Dendritic cell treated with granulocyte-macrophage colony-stimulating factor and Interleukin-4, amounts not matched to agents 40 ng/mL and 50 ng/mL, for 4 days (primary cell): ENCODE measurements around the gene WIPF3.

Source experiments
- H3K27ac Mint-ChIP-seq: one replicate; pipeline ENCODE4 v1.8.0; 2022; ENCODE audit warnings: mild to moderate bottlenecking, mixed read lengths
- H3K27me3 Mint-ChIP-seq: one replicate; pipeline ENCODE4 v1.8.0; 2022; ENCODE audit warnings: mild to moderate bottlenecking, mixed read lengths
- H3K36me3 Mint-ChIP-seq: one replicate; pipeline ENCODE4 v1.8.0; 2022; ENCODE audit warnings: low read depth, mixed read lengths
- H3K4me1 Mint-ChIP-seq: one replicate; pipeline ENCODE4 v1.8.0; 2022; ENCODE audit warnings: low read depth, mixed read lengths
- H3K4me3 Mint-ChIP-seq: one replicate; pipeline ENCODE4 v1.8.0; 2022; ENCODE audit warnings: mild to moderate bottlenecking, moderate library complexity, mixed read lengths
- H3K9me3 Mint-ChIP-seq: one replicate; pipeline ENCODE4 v1.8.0; 2022; ENCODE audit warnings: mixed read lengths
- intact Hi-C: fragments of 100-400 bp; cut with micrococcal nuclease; formaldehyde crosslinking; loops from one replicate; pipeline ENCODE4 v1.15.0; 2022

Gene WIPF3

DNA sequence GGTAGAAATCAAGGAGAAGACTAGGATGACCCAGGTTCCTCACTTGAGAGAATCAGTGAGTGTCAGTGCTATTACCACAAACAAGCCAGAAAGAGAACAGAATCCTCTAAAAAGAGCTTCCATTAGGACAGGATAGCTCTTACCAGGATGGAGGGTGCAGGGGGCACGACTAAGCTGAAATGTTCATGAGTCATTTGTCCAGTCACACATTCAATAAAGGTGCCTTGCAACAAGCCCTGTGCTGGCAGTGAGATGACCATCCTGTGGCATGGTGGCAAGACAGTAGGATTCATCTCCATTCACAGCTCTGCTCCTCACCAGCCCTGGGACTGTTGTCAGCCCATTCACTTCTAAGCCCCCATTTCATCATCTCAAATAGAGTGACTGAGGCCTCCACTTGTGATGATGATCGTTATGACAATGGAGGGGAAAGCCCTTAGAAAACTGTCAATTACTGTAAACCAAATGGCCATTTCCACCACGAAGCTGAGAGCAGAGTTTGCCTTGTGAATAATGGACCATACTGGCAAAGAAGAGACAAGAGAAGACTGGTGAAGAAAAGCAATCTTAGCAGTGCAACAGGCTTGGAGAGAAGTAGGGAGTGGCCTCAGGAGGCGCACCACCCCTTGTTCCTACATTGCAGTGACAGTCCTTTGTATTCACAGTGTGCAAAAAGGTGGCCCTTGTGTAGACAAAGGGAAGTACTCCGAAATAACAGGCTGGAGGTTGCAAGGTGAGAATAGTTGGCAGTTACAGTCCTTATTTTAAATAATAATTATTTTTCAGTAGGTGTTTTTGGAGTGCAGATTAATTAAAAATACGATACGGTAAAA is 9.0 kb upstream of the WIPF3 start:
- peaks cover 8% of the 10 kb centered on the region for H3K4me1 Mint-ChIP-seq
- intact Hi-C loops = no loop called here

DNA sequence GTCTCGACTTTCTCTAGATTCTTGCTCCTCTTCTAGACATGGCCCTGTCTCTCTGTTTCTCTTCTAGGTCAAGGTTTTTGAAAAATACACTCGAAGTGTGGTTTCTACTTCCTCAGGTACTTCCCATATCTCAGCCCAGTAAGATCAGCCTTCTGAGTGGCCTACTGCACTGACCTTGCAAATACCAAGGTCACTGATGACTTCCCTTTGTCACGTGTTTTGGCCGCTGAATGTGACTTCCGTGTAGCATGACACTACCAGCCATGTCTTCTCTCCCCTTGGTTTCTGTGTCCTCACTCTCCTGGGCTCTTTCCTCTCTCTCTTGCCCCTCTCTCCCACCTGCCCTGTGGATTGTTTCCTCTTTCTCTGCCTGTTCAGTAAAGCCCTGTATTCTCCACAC is 7.9 kb upstream of the WIPF3 start:
- Mint-ChIP-seq H3K4me3 (no peak overlapping the region), H3K9me3 (peaks cover 5% of the 10 kb centered on the region), H3K4me1 (peaks cover 8% of the 10 kb centered on the region), H3K36me3 (no peaks in the 10 kb centered on the region), H3K27ac (no peak overlapping the region), H3K27me3 (peaks cover 29% of the 10 kb centered on the region)
- intact Hi-C loops = no loop called here

More for the DNA sequence above, 9.0 kb upstream of the WIPF3 start:
- no peak overlapping the region for H3K27ac Mint-ChIP-seq
- H3K27me3 Mint-ChIP-seq = peaks cover 19% of the 10 kb centered on the region
- H3K36me3 Mint-ChIP-seq = no peaks in the 10 kb centered on the region
- no peak overlapping the region for H3K4me3 Mint-ChIP-seq
- peaks cover 5% of the 10 kb centered on the region for H3K9me3 Mint-ChIP-seq

- intact Hi-C loops = no loop called here
- Mint-ChIP-seq H3K4me3 (no peak overlapping the region), H3K4me1 (peaks cover 9% of the 10 kb centered on the region), H3K9me3 (peaks cover 5% of the 10 kb centered on the region), H3K36me3 (no peaks in the 10 kb centered on the region), H3K27me3 (peaks cover 52% of the 10 kb centered on the region), H3K27ac (no peak overlapping the region)
Observed at GRCh38 chr7:29801929-29802328, 4.4 kb upstream of the WIPF3 start.

DNA sequence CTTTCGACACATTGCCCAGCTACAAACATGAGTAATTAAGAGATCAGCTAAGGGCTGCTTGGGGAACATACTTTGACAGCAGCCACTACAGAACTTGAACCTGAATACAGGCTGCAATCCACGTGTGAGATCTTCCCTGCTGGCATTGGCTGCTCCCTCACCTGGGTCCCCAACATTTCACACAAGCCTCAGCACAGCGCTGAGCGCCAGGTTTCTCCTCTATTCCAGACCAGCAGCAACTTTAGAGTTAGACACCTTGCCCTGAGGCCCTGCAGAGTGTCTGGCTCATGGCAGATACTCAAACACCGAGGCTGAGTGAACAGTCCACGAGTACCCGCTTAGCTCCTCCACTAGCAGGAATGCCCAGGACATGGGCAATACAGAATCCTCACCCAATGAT is 1.3 kb upstream of the WIPF3 start:
- no peaks in the 10 kb centered on the region for H3K36me3 Mint-ChIP-seq
- H3K27me3 Mint-ChIP-seq = peaks cover 78% of the 10 kb centered on the region
- no peaks in the 10 kb centered on the region for H3K9me3 Mint-ChIP-seq
- H3K27ac Mint-ChIP-seq = no peak overlapping the region
- no peak overlapping the region for H3K4me3 Mint-ChIP-seq
- peaks cover 12% of the 10 kb centered on the region for H3K4me1 Mint-ChIP-seq
- intact Hi-C loops = no loop called here

GRCh38 chr7:29805886-29806207 is 461 bp upstream of the WIPF3 start:
- Mint-ChIP-seq H3K4me3 (no peak overlapping the region), H3K27me3 (peaks cover 81% of the 10 kb centered on the region), H3K27ac (no peak overlapping the region), H3K36me3 (no peaks in the 10 kb centered on the region), H3K4me1 (peaks cover 12% of the 10 kb centered on the region), H3K9me3 (no peaks in the 10 kb centered on the region)
- intact Hi-C loops = no loop called here

GRCh38 chr7:29806995-29807841 is 910 bp downstream of the WIPF3 start:
- H3K4me3 Mint-ChIP-seq = peak overlapping the region; percentile 27
- intact Hi-C loops = no loop called here
- no peak overlapping the region for H3K27ac Mint-ChIP-seq
- peaks cover 12% of the 10 kb centered on the region for H3K4me1 Mint-ChIP-seq
- peaks cover 76% of the 10 kb centered on the region for H3K27me3 Mint-ChIP-seq
- H3K9me3 Mint-ChIP-seq = no peaks in the 10 kb centered on the region
- H3K36me3 Mint-ChIP-seq = no peaks in the 10 kb centered on the region

- H3K4me3 Mint-ChIP-seq = no peak overlapping the region
- no peaks in the 10 kb centered on the region for H3K36me3 Mint-ChIP-seq
- H3K27ac Mint-ChIP-seq = no peak overlapping the region
- intact Hi-C loops = no loop called here
- peaks cover 12% of the 10 kb centered on the region for H3K4me1 Mint-ChIP-seq
- H3K9me3 Mint-ChIP-seq = no peaks in the 10 kb centered on the region
- H3K27me3 Mint-ChIP-seq = peaks cover 71% of the 10 kb centered on the region
Observed at GRCh38 chr7:29808075-29808801, 1.9 kb downstream of the WIPF3 start.

- Mint-ChIP-seq H3K4me3 (no peak overlapping the region), H3K27ac (no peak overlapping the region), H3K9me3 (no peaks in the 10 kb centered on the region), H3K27me3 (peaks cover 67% of the 10 kb centered on the region), H3K4me1 (peaks cover 12% of the 10 kb centered on the region), H3K36me3 (no peaks in the 10 kb centered on the region)
- intact Hi-C loops = no loop called here
Observed at GRCh38 chr7:29809533-29810155, 3.3 kb downstream of the WIPF3 start.

DNA sequence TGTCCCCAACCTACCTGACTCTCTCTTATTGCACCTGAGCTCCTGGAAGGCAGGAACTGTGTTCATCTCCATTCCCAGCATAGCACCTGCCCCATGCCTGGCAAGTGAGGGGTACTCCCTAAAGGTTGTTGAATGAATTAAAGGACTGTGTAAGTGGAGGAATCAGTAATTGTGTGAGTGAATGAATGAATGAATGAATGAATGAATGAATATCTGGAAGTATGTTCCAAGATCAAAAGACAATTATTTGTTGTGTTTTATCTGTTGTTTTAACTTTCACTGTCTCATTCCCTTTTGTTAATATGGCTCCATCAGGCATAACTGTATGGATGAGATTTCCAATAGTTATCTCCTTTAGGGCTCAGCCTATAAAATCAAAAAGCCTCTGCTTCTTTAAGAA is 4.0 kb downstream of the WIPF3 start:
- H3K27ac Mint-ChIP-seq = no peak overlapping the region
- no peaks in the 10 kb centered on the region for H3K36me3 Mint-ChIP-seq
- H3K4me1 Mint-ChIP-seq = peaks cover 12% of the 10 kb centered on the region
- H3K27me3 Mint-ChIP-seq = peaks cover 65% of the 10 kb centered on the region
- intact Hi-C loops = no loop called here
- no peak overlapping the region for H3K4me3 Mint-ChIP-seq
- H3K9me3 Mint-ChIP-seq = no peaks in the 10 kb centered on the region

GRCh38 chr7:29810813-29811482 is 4.6 kb downstream of the WIPF3 start:
- H3K27me3 Mint-ChIP-seq = peaks cover 60% of the 10 kb centered on the region

GRCh38 chr7:29811586-29811985 is 5.3 kb downstream of the WIPF3 start:
- no peaks in the 10 kb centered on the region for H3K36me3 Mint-ChIP-seq

More at GRCh38 chr7:29810813-29811482, 4.6 kb downstream of the WIPF3 start:
- Mint-ChIP-seq H3K36me3 (no peaks in the 10 kb centered on the region), H3K27ac (no peak overlapping the region), H3K4me3 (no peak overlapping the region), H3K9me3 (no peaks in the 10 kb centered on the region), H3K4me1 (peaks cover 12% of the 10 kb centered on the region)
- intact Hi-C loops = no loop called here

GRCh38 chr7:29812185-29812876 is 6.0 kb downstream of the WIPF3 start:
- Mint-ChIP-seq H3K4me1 (peaks cover 7% of the 10 kb centered on the region), H3K4me3 (no peak overlapping the region), H3K27ac (no peak overlapping the region), H3K9me3 (no peaks in the 10 kb centered on the region), H3K36me3 (no peaks in the 10 kb centered on the region), H3K27me3 (peaks cover 52% of the 10 kb centered on the region)
- intact Hi-C loops = no loop called here

More at GRCh38 chr7:29811586-29811985, 5.3 kb downstream of the WIPF3 start:
- Mint-ChIP-seq H3K4me3 (no peak overlapping the region), H3K9me3 (no peaks in the 10 kb centered on the region), H3K4me1 (peaks cover 12% of the 10 kb centered on the region), H3K27ac (no peak overlapping the region), H3K27me3 (peaks cover 58% of the 10 kb centered on the region)
- intact Hi-C loops = no loop called here
